B cell (primary cell): ENCODE data around the gene CDX1. TPM values are rescaled to one million over a fixed set of nuclear protein-coding genes. Genes with fewer than 3 reads are reported as not detected.

Source experiments
- polyA plus RNA-seq: library from polyadenylated mRNA; depleted of rRNA; stranded (reverse); fragments of >200 nt; gene quantifications from 2 replicates; pipeline ENCODE4 v1.2.3, GENCODE V29; 2012
- total RNA-seq, 2 donors: library from RNA; stranded (reverse); fragments of 120-200 nt in 1 of 2; gene quantifications; 1 replicate in 1 of 2; 2 replicates in 1 of 2; pipeline versions ENCODE4 v1.2.3 to v1.2.4, GENCODE V29; 2013 to 2022

The CDX1 gene
- total and polyA plus RNA-seq, 2 donors (not counting 1 experiment from before 2014, with no cell fraction given): not detected

Other genes with a start within 250 kb of the CDX1 start
- gene PDE6A, start 222.0 kb upstream of the CDX1 start, total RNA-seq: not detected in 2 replicates
- not detected in 2 replicates for gene PDE6A, start 222.0 kb upstream of the CDX1 start, polyA plus RNA-seq
- 13.2 and 13.5 TPM in 2 replicates for gene SLC26A2, start 206.0 kb upstream of the CDX1 start, total RNA-seq
- 2.1 and 2.6 TPM in 2 replicates for gene SLC26A2, start 206.0 kb upstream of the CDX1 start, polyA plus RNA-seq
- gene TIGD6, start 166.1 kb upstream of the CDX1 start, total RNA-seq: 5.4 and 5.9 TPM in 2 replicates
- gene TIGD6, start 166.1 kb upstream of the CDX1 start, polyA plus RNA-seq: 2.1 and 2.3 TPM in 2 replicates
- 35.7 and 40.7 TPM in 2 replicates for gene HMGXB3, start 166.0 kb upstream of the CDX1 start, total RNA-seq
- gene HMGXB3, start 166.0 kb upstream of the CDX1 start, polyA plus RNA-seq: 28.5 and 41.4 TPM in 2 replicates
- gene CSF1R, start 80.2 kb upstream of the CDX1 start, total RNA-seq: 1.5 and 1.6 TPM in 2 replicates
- gene CSF1R, start 80.2 kb upstream of the CDX1 start, polyA plus RNA-seq: 1.9 and 2.5 TPM in 2 replicates
- gene PDGFRB, start 10.9 kb upstream of the CDX1 start, total RNA-seq: 3.4 and 3.6 TPM in 2 replicates
- 0.42 and 0.72 TPM in 2 replicates for gene PDGFRB, start 10.9 kb upstream of the CDX1 start, polyA plus RNA-seq
- not detected in 2 replicates for gene SLC6A7, start 23.3 kb downstream of the CDX1 start, total RNA-seq
- not detected in 2 replicates for gene SLC6A7, start 23.3 kb downstream of the CDX1 start, polyA plus RNA-seq
- not detected in 2 replicates for gene CAMK2A, start 123.0 kb downstream of the CDX1 start, total RNA-seq
- gene CAMK2A, start 123.0 kb downstream of the CDX1 start, polyA plus RNA-seq: not detected in 2 replicates
- 0.10 TPM in 1 of 2 replicates, not detected in the other for gene ARSI, start 136.1 kb downstream of the CDX1 start, total RNA-seq
- gene ARSI, start 136.1 kb downstream of the CDX1 start, polyA plus RNA-seq: not detected in 2 replicates
- 62.4 and 66.5 TPM in 2 replicates for gene TCOF1, start 190.9 kb downstream of the CDX1 start, total RNA-seq
- gene TCOF1, start 190.9 kb downstream of the CDX1 start, polyA plus RNA-seq: 25.7 and 30.9 TPM in 2 replicates
- gene CD74, start 246.1 kb downstream of the CDX1 start, total RNA-seq: 5,468 and 5,670 TPM in 2 replicates
- gene CD74, start 246.1 kb downstream of the CDX1 start, polyA plus RNA-seq: 12,792 and 14,307 TPM in 2 replicates